DOHH2 (cell line): Measurements from ENCODE around the gene NXT1.

Experiments
- CTCF ChIP-seq: fragments of 200-600 bp; sonication (generic); IDR thresholded peaks from one replicate; pipeline ENCODE4 v1.5.1; 2014; ENCODE audit warnings: antibody characterized with exemption, mild to moderate bottlenecking, low read depth, low read length; ENCODE audit not compliant: poor library complexity, severe bottlenecking
- EZH2phosphoT487 ChIP-seq: fragments of 200-600 bp; sonication (generic); IDR thresholded peaks from 2 replicates; pipeline ENCODE4 v1.6.1; 2017; ENCODE audit warnings: borderline replicate concordance, mild to moderate bottlenecking, antibody characterized with exemption, low read length, moderate library complexity, mixed read lengths

GRCh38 chr20:23358563-23358906 is 7.9 kb downstream of the NXT1 start:
- TF ChIP-seq CTCF = no peak
- TF ChIP-seq EZH2phosphoT487 = no peak
